PC-3 (cell line): ENCODE measurements around the gene IFT22.
A peak's percentile ranks its signal among the peaks of the same experiment; 100 is the strongest.
"Not testable (repeated sequence)": the region's sequence is repeated elsewhere in the genome, so short reads cannot be mapped to it uniquely, and the experiment has no call there.

Source experiments
- EZH2 ChIP-seq: fragments of 300-600 bp; sonication (generic); IDR thresholded peaks from one replicate; pipeline ENCODE4 v1.6.1; 2017; ENCODE audit warnings: antibody characterized with exemption, mild to moderate bottlenecking, low read length; ENCODE audit not compliant: unreplicated experiment
- TF ChIP-seq, protein P1 (sequence below): fragments of 300-600 bp; sonication (generic); conservative IDR thresholded peaks from 2 replicates; pipeline ENCODE4 v1.5.1; 2017; ENCODE audit warnings: antibody characterized with exemption, low read depth, mild to moderate bottlenecking, low read length

GRCh38 chr7:101290186-101291037 lies 31.2 kb downstream of the IFT22 start:
- TF ChIP-seq, protein P1, sequence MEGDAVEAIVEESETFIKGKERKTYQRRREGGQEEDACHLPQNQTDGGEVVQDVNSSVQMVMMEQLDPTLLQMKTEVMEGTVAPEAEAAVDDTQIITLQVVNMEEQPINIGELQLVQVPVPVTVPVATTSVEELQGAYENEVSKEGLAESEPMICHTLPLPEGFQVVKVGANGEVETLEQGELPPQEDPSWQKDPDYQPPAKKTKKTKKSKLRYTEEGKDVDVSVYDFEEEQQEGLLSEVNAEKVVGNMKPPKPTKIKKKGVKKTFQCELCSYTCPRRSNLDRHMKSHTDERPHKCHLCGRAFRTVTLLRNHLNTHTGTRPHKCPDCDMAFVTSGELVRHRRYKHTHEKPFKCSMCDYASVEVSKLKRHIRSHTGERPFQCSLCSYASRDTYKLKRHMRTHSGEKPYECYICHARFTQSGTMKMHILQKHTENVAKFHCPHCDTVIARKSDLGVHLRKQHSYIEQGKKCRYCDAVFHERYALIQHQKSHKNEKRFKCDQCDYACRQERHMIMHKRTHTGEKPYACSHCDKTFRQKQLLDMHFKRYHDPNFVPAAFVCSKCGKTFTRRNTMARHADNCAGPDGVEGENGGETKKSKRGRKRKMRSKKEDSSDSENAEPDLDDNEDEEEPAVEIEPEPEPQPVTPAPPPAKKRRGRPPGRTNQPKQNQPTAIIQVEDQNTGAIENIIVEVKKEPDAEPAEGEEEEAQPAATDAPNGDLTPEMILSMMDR, result peak; percentile 68
- TF ChIP-seq EZH2, result not testable (repeated sequence)
